Gastrocnemius medialis (tissue), 4 donors: ENCODE results near the gene SCN2A.

Experiments used
- POLR2A ChIP-seq, 2 donors: fragments of 450-650 bp; IDR thresholded peaks; one replicate each; pipeline ENCODE4 v1.6.1; 2017; ENCODE audit warnings: antibody characterized with exemption in 2 of 2, mild to moderate bottlenecking in 2 of 2, moderate library complexity in 2 of 2
- TF ChIP-seq, protein P1 (sequence below), 5 experiments: fragments of 450-650 bp in 3 of 5; fragments of 200-600 bp in 2 of 5; sonication (generic) in 2 of 5; IDR thresholded peaks in 4 of 5; conservative IDR thresholded peaks in 1 of 5; 1 replicate in 4 of 5; 2 replicates in 1 of 5; pipeline ENCODE4 v1.5.1; 2016 to 2019; ENCODE audit warnings: antibody characterized with exemption in 5 of 5, mild to moderate bottlenecking in 3 of 5, moderate library complexity in 3 of 5

- TF ChIP-seq, protein P1, sequence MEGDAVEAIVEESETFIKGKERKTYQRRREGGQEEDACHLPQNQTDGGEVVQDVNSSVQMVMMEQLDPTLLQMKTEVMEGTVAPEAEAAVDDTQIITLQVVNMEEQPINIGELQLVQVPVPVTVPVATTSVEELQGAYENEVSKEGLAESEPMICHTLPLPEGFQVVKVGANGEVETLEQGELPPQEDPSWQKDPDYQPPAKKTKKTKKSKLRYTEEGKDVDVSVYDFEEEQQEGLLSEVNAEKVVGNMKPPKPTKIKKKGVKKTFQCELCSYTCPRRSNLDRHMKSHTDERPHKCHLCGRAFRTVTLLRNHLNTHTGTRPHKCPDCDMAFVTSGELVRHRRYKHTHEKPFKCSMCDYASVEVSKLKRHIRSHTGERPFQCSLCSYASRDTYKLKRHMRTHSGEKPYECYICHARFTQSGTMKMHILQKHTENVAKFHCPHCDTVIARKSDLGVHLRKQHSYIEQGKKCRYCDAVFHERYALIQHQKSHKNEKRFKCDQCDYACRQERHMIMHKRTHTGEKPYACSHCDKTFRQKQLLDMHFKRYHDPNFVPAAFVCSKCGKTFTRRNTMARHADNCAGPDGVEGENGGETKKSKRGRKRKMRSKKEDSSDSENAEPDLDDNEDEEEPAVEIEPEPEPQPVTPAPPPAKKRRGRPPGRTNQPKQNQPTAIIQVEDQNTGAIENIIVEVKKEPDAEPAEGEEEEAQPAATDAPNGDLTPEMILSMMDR (IDR thresholded peaks at IDR 0.05 in 4 of 5, conservative IDR thresholded peaks at IDR 0.05 in 1 of 5): no peak
- TF ChIP-seq POLR2A (IDR thresholded peaks at IDR 0.05): no peak
Observed at GRCh38 chr2:165202239-165202638, 37.0 kb upstream of the SCN2A start.
